ENCODE results near the gene AFAP1L1. TPM values are rescaled to one million over a fixed set of nuclear protein-coding genes. Genes with fewer than 3 reads are reported as not detected.
A peak's percentile ranks its signal among the peaks of the same experiment; 100 is the strongest.

AFAP1L1 gene
- total RNA-seq, 4 donors from 2014 or later: 10.3 to 20.6 (median 14.0) TPM

DNA sequence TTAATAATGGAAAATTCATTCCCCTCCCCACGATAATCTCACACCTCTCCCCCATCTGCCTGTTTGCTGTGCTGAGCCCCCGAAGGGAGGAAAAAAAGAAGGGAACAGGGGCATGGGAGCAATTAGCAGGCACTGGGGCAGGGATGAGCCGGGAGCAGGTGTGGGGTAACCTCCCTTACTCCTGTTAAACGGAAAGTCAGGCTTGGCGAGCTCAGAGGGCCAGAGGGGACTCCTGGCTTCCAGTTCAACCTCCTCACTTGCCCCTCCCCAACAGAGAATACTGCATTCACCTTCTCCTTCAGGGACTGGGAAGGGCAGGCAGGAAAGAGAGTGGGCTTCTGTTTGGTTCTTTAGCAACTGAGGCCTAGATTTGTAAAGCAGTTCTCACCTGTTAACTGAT is 1.6 kb downstream of the AFAP1L1 start:
- H3K9me3 ChIP-seq: peaks cover 0 to 10% (median 0%) of the 10 kb centered on the region in 3 donors
- ATAC-seq: no peak
- WGBS, 2 donors (ENCODE audit: low coverage in 1 of 2): 87% methylated on average over 4 of the region's 5 CpGs; no CpG with 5 or more reads in 1 of the 2 donors
- H3K4me3 ChIP-seq: peak overlapping the region in 1 of 2 donors; percentile 65
- TF ChIP-seq EP300 (IDR thresholded peaks at IDR 0.05) (no peak), POLR2AphosphoS5 (IDR thresholded peaks at IDR 0.05) (no peak), CTCF (IDR thresholded peaks at IDR 0.05) (no peak), POLR2A (IDR thresholded peaks at IDR 0.05) (no peak)
- H3K36me3 ChIP-seq: no peaks in the 10 kb centered on the region
- peaks cover 0 to 44% (median 7%) of the 10 kb centered on the region in 3 donors for H3K4me1 ChIP-seq
- peak overlapping the region in 3 of 4 donors; percentile 79 to 81 (median 80) for H3K27ac ChIP-seq
- H3K27me3 ChIP-seq: no peaks in the 10 kb centered on the region

GRCh38 chr5:149273950-149274349 is 2.3 kb downstream of the AFAP1L1 start:
- peaks cover 0 to 3% (median 0%) of the 10 kb centered on the region in 3 donors for H3K9me3 ChIP-seq
- ATAC-seq: no peak
- H3K4me3 ChIP-seq: no peak overlapping the region
- 55 to 78% methylated on average over 3 of the region's 3 CpGs for WGBS, 2 donors (ENCODE audit: low coverage in 1 of 2)
- H3K27ac ChIP-seq: no peak overlapping the region
- no peak for TF ChIP-seq EP300 (IDR thresholded peaks at IDR 0.05)
- TF ChIP-seq CTCF (IDR thresholded peaks at IDR 0.05): no peak
- no peak for TF ChIP-seq POLR2AphosphoS5 (IDR thresholded peaks at IDR 0.05)
- TF ChIP-seq POLR2A (IDR thresholded peaks at IDR 0.05): no peak
- H3K27me3 ChIP-seq: no peaks in the 10 kb centered on the region
- peaks cover 0 to 51% (median 7%) of the 10 kb centered on the region in 3 donors for H3K4me1 ChIP-seq
- no peaks in the 10 kb centered on the region for H3K36me3 ChIP-seq

DNA sequence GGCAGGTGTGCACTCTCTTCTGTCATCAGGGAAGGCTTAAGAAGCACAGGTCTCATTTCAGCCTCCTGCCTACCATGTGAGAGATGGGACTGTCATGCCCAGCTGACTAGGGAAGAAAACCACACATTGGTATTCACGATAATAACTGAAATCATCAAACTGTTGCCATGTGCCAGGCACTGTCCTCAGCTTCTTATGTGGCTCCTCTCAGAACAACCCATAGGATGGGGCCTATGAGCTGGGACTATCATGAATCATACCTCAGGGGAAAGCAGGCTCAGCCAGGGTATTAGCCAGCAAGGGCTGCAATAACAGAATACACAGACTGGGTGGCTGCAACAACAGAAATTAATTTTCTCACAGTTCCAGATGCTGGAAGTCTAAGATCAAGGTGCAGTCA is 3.3 kb downstream of the AFAP1L1 start:
- WGBS, 2 donors (ENCODE audit: low coverage in 1 of 2): 100% methylated on average over 1 of the region's 1 CpG
- no peak overlapping the region for H3K4me3 ChIP-seq
- no peak for ATAC-seq

DNA sequence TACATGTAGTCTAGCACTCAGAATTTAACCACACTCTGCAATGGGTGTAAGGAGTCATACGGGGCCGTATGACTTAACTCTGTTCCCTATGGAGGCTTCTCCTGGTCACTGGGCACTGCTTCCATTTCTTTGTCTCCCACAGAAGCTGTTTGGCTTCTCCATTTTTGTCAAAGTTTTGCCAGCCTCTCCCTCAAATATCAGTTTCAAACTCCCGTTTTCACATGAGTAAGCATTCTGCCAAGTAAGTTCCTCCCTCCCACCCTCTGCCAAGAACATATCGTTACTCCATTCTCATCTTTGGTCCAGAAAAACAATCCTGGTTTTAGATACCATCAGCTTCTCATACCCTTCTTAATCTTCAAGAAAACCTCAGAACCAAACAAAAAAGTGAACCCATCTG is 6.1 kb downstream of the AFAP1L1 start:
- peak overlapping the region in 2 of 4 donors; percentile 7 to 32 for H3K27ac ChIP-seq

More for the DNA sequence above, 3.3 kb downstream of the AFAP1L1 start:
- Histone ChIP-seq H3K9me3 (no peaks in the 10 kb centered on the region), H3K27ac (no peak overlapping the region), H3K36me3 (no peaks in the 10 kb centered on the region), H3K4me1 (peaks cover 0 to 53% (median 7%) of the 10 kb centered on the region in 3 donors), H3K27me3 (no peaks in the 10 kb centered on the region)
- TF ChIP-seq EP300 (IDR thresholded peaks at IDR 0.05): no peak
- no peak for TF ChIP-seq POLR2AphosphoS5 (IDR thresholded peaks at IDR 0.05)
- TF ChIP-seq POLR2A (IDR thresholded peaks at IDR 0.05): no peak
- TF ChIP-seq CTCF (IDR thresholded peaks at IDR 0.05): no peak

More for the DNA sequence above, 6.1 kb downstream of the AFAP1L1 start:
- ATAC-seq: peak; percentile 31
- Histone ChIP-seq H3K4me3 (no peak overlapping the region), H3K9me3 (no peaks in the 10 kb centered on the region), H3K27me3 (no peaks in the 10 kb centered on the region), H3K4me1 (peaks cover 0 to 38% (median 1%) of the 10 kb centered on the region in 3 donors), H3K36me3 (no peaks in the 10 kb centered on the region)
- 39 to 63% methylated on average over 4 of the region's 4 CpGs for WGBS, 2 donors (ENCODE audit: low coverage in 1 of 2)
- no peak for TF ChIP-seq POLR2AphosphoS5 (IDR thresholded peaks at IDR 0.05)
- TF ChIP-seq CTCF (IDR thresholded peaks at IDR 0.05): no peak
- no peak for TF ChIP-seq EP300 (IDR thresholded peaks at IDR 0.05)
- no peak for TF ChIP-seq POLR2A (IDR thresholded peaks at IDR 0.05)
